Type B pancreatic cell (in vitro differentiated cells): ENCODE measurements around the gene SEMA7A. TPM values are rescaled to one million over a fixed set of nuclear protein-coding genes. Genes with fewer than 3 reads are reported as not detected.

Source experiments
- DNase-seq: peaks from one replicate; pipeline ENCODE4 v3.0.0; 2021; ENCODE audit warnings: mixed read lengths; ENCODE audit not compliant: unreplicated experiment; ENCODE audit errors: extremely low spot score
- H3K27ac Mint-ChIP-seq: 2 replicates; pipeline ENCODE4 v1.8.0; 2021; ENCODE audit warnings: mild to moderate bottlenecking, mixed read lengths
- H3K27me3 Mint-ChIP-seq: 2 replicates; pipeline ENCODE4 v1.8.0; 2021; ENCODE audit warnings: mixed read lengths
- H3K36me3 Mint-ChIP-seq: 2 replicates; pipeline ENCODE4 v1.8.0; 2021; ENCODE audit warnings: mixed read lengths
- H3K4me1 Mint-ChIP-seq: one replicate; pipeline ENCODE4 v1.8.0; 2021; ENCODE audit warnings: mixed read lengths; ENCODE audit not compliant: unreplicated experiment
- H3K4me3 Mint-ChIP-seq: 2 replicates; pipeline ENCODE4 v1.8.0; 2021; ENCODE audit warnings: mild to moderate bottlenecking, mixed read lengths
- H3K9me3 Mint-ChIP-seq: 2 replicates; pipeline ENCODE4 v1.8.0; 2021; ENCODE audit warnings: mixed read lengths
- CTCF ChIP-seq: fragments of 200-600 bp; sonication (generic); conservative IDR thresholded peaks from 2 replicates; pipeline ENCODE4 v1.5.0; 2021; ENCODE audit warnings: antibody characterized with exemption, mild to moderate bottlenecking
- total RNA-seq: library from RNA; stranded (reverse); gene quantifications from 2 replicates; pipeline ENCODE4 v1.2.1, GENCODE V29; 2021; ENCODE audit warnings: low replicate concordance

The SEMA7A gene
- total RNA-seq, 1 donor from 2014 or later: 6.3 TPM

GRCh38 chr15:74454764-74455500 lies 21.2 kb upstream of the SEMA7A start:
- no peak overlapping the region for H3K27ac Mint-ChIP-seq
- peaks cover 16% of the 10 kb centered on the region for H3K36me3 Mint-ChIP-seq
- H3K4me1 Mint-ChIP-seq: no peaks in the 10 kb centered on the region
- no peaks in the 10 kb centered on the region for H3K9me3 Mint-ChIP-seq
- H3K4me3 Mint-ChIP-seq: no peak overlapping the region
- no peaks in the 10 kb centered on the region for H3K27me3 Mint-ChIP-seq
- TF ChIP-seq CTCF: no peak
- no peak for DNase-seq

- Mint-ChIP-seq H3K4me1 (no peaks in the 10 kb centered on the region), H3K9me3 (no peaks in the 10 kb centered on the region), H3K36me3 (peaks cover 21% of the 10 kb centered on the region), H3K27me3 (no peaks in the 10 kb centered on the region), H3K4me3 (no peak overlapping the region), H3K27ac (no peak overlapping the region)
- no peak for TF ChIP-seq CTCF
- DNase-seq: no peak
These were observed 20.4 kb upstream of the SEMA7A start for GRCh38 chr15:74453925-74454763.

GRCh38 chr15:74451861-74452835 lies 18.4 kb upstream of the SEMA7A start:
- TF ChIP-seq CTCF: no peak
- Mint-ChIP-seq H3K9me3 (no peaks in the 10 kb centered on the region), H3K4me1 (no peaks in the 10 kb centered on the region), H3K36me3 (peaks cover 19% of the 10 kb centered on the region), H3K27me3 (no peaks in the 10 kb centered on the region), H3K4me3 (no peak overlapping the region), H3K27ac (no peak overlapping the region)
- DNase-seq: no peak

- no peak for TF ChIP-seq CTCF
- no peak overlapping the region for H3K4me3 Mint-ChIP-seq
- no peaks in the 10 kb centered on the region for H3K27me3 Mint-ChIP-seq
- no peaks in the 10 kb centered on the region for H3K9me3 Mint-ChIP-seq
- peaks cover 16% of the 10 kb centered on the region for H3K36me3 Mint-ChIP-seq
- no peak overlapping the region for H3K27ac Mint-ChIP-seq
- no peak for DNase-seq
- H3K4me1 Mint-ChIP-seq: no peaks in the 10 kb centered on the region
These were observed 17.6 kb upstream of the SEMA7A start for GRCh38 chr15:74451322-74451721.

GRCh38 chr15:74449643-74450205 lies 16.0 kb upstream of the SEMA7A start:
- no peak for DNase-seq
- Mint-ChIP-seq H3K9me3 (no peaks in the 10 kb centered on the region), H3K27ac (no peak overlapping the region), H3K4me1 (no peaks in the 10 kb centered on the region), H3K4me3 (no peak overlapping the region), H3K27me3 (no peaks in the 10 kb centered on the region), H3K36me3 (peaks cover 19% of the 10 kb centered on the region)
- TF ChIP-seq CTCF: no peak
